GM23338 (cell line): ENCODE measurements around the gene PDX1. TPM values are rescaled to one million over a fixed set of nuclear protein-coding genes. Genes with fewer than 3 reads are reported as not detected.

Experiments used
- ATAC-seq: fragments of 200-7000 bp; cut with Tn5 transposase; 3 replicates; pipeline ENCODE4 v1.9.1; 2020
- DNase-seq: peaks from one replicate; pipeline ENCODE4 v3.0.0-alpha.2; 2015; ENCODE audit warnings: low spot score
- H2AFZ ChIP-seq: fragments of 200-600 bp; sonication (generic); 2 replicates; pipeline ENCODE4 v1.8.0; 2016; ENCODE audit warnings: antibody characterized with exemption, mild to moderate bottlenecking, moderate library complexity
- H3F3A ChIP-seq: fragments of 200-600 bp; sonication (generic); replicated peaks from 2 replicates; pipeline ENCODE4 v1.8.0; 2017; ENCODE audit warnings: antibody characterized with exemption, mixed run types, low read depth
- H3K27ac ChIP-seq: fragments of 200-600 bp; sonication (generic); 2 replicates; pipeline ENCODE4 v1.6.1; 2016; ENCODE audit warnings: low read depth
- H3K27me3 ChIP-seq: fragments of 200-600 bp; sonication (generic); 2 replicates; pipeline ENCODE4 v1.8.0; 2016; ENCODE audit warnings: mild to moderate bottlenecking, mixed run types, moderate library complexity; ENCODE audit not compliant: insufficient read depth
- H3K36me3 ChIP-seq: fragments of 200-600 bp; sonication (generic); 2 replicates; pipeline ENCODE4 v1.8.0; 2016; ENCODE audit warnings: mild to moderate bottlenecking; ENCODE audit not compliant: insufficient read depth
- H3K4me1 ChIP-seq: fragments of 200-600 bp; sonication (generic); 2 replicates; pipeline ENCODE4 v1.8.0; 2016; ENCODE audit warnings: mild to moderate bottlenecking, moderate library complexity; ENCODE audit not compliant: insufficient read depth
- H3K4me2 ChIP-seq: fragments of 200-600 bp; sonication (generic); 2 replicates; pipeline ENCODE4 v1.7.1; 2017; ENCODE audit warnings: mixed run types
- H3K4me3 ChIP-seq: fragments of 200-600 bp; sonication (generic); 2 replicates; pipeline ENCODE4 v1.6.1; 2016; ENCODE audit warnings: mixed run types
- H3K79me2 ChIP-seq: fragments of 200-600 bp; sonication (generic); replicated peaks from 2 replicates; pipeline ENCODE4 v1.8.0; 2017; ENCODE audit warnings: mild to moderate bottlenecking; ENCODE audit not compliant: insufficient read depth
- H3K9me2 ChIP-seq: fragments of 200-600 bp; sonication (generic); 2 replicates; pipeline ENCODE4 v1.8.0; 2017; ENCODE audit not compliant: insufficient read depth
- H4K20me1 ChIP-seq: fragments of 200-600 bp; sonication (generic); replicated peaks from 2 replicates; pipeline ENCODE4 v1.8.0; 2017; ENCODE audit warnings: mild to moderate bottlenecking; ENCODE audit not compliant: insufficient read depth
- H3K27ac Mint-ChIP-seq: 2 replicates; pipeline ENCODE4 v1.8.0; 2020; ENCODE audit warnings: inconsistent platforms, mild to moderate bottlenecking, moderate library complexity, mixed read lengths
- H3K27me3 Mint-ChIP-seq: 3 replicates; pipeline ENCODE4 v1.8.0; 2022; ENCODE audit warnings: low read depth, mild to moderate bottlenecking, moderate library complexity, mixed read lengths, inconsistent platforms; ENCODE audit not compliant: insufficient read depth, poor library complexity
- H3K36me3 Mint-ChIP-seq: 3 replicates; pipeline ENCODE4 v1.8.0; 2021; ENCODE audit warnings: low read depth, mild to moderate bottlenecking, inconsistent platforms, moderate library complexity, mixed read lengths
- H3K4me1 Mint-ChIP-seq: 3 replicates; pipeline ENCODE4 v1.8.0; 2020; ENCODE audit warnings: mild to moderate bottlenecking, inconsistent platforms, mixed read lengths
- H3K4me3 Mint-ChIP-seq: 3 replicates; pipeline ENCODE4 v1.8.0; 2021; ENCODE audit warnings: moderate library complexity, mild to moderate bottlenecking, inconsistent platforms, mixed read lengths
- H3K9me3 Mint-ChIP-seq: 3 replicates; pipeline ENCODE4 v1.8.0; 2020; ENCODE audit warnings: moderate library complexity, mild to moderate bottlenecking, inconsistent platforms, mixed read lengths
- CREB1 ChIP-seq: fragments of 250-450 bp; sonication (Bioruptor Pico); IDR thresholded peaks from 2 replicates; pipeline ENCODE4 v1.5.0; 2020; ENCODE audit warnings: low read depth, mild to moderate bottlenecking, moderate library complexity
- EZH2 ChIP-seq: fragments of 200-600 bp; sonication (generic); IDR thresholded peaks from one replicate; pipeline ENCODE4 v1.8.0; 2017; ENCODE audit warnings: antibody characterized with exemption, mild to moderate bottlenecking, low read depth; ENCODE audit not compliant: unreplicated experiment
- EZH2phosphoT487 ChIP-seq: fragments of 200-600 bp; sonication (generic); IDR thresholded peaks from one replicate; pipeline ENCODE4 v1.8.1; 2018; ENCODE audit warnings: antibody characterized with exemption; ENCODE audit not compliant: unreplicated experiment
- JUNB ChIP-seq: IDR thresholded peaks from one replicate; pipeline ENCODE4 v1.6.1; 2016; ENCODE audit warnings: antibody characterized with exemption; ENCODE audit not compliant: unreplicated experiment
- NANOG ChIP-seq: IDR thresholded peaks from 2 replicates; pipeline ENCODE4 v1.6.1; 2016; ENCODE audit warnings: antibody characterized with exemption, borderline replicate concordance
- POLR2AphosphoS5 ChIP-seq: IDR thresholded peaks from 2 replicates; pipeline ENCODE4 v1.6.1; 2016; ENCODE audit warnings: antibody characterized with exemption, low read depth
- STAT1 ChIP-seq: IDR thresholded peaks from one replicate; pipeline ENCODE4 v1.6.1; 2016; ENCODE audit warnings: antibody characterized with exemption; ENCODE audit not compliant: unreplicated experiment
- ZNF114 ChIP-seq: fragments of 250-450 bp; sonication (Bioruptor Pico); IDR thresholded peaks from 2 replicates; pipeline ENCODE4 v1.5.0; 2020; ENCODE audit warnings: mild to moderate bottlenecking, moderate library complexity
- ZNF331 ChIP-seq: fragments of 250-450 bp; sonication (Bioruptor Pico); IDR thresholded peaks from 2 replicates; pipeline ENCODE4 v1.5.0; 2020; ENCODE audit warnings: low read depth, mild to moderate bottlenecking, moderate library complexity
- polyA plus RNA-seq: library from polyadenylated mRNA; unstranded; fragments of >200 nt; fragmentation: Nextera tagmentation; extraction: Ambion mirVana; gene quantifications from 2 replicates; pipeline ENCODE4 v1.2.1, GENCODE V29; 2016
- total RNA-seq: library from RNA; depleted of rRNA; stranded (reverse); fragments of >200 nt; shearing (Covaris generic); gene quantifications from 2 replicates; pipeline ENCODE4 v1.2.3, GENCODE V29; 2014
- TF ChIP-seq, protein P1 (sequence below): IDR thresholded peaks from 2 replicates; pipeline ENCODE4 v1.6.1; 2016; ENCODE audit warnings: antibody characterized with exemption
- TF ChIP-seq, protein P2 (sequence below): IDR thresholded peaks from one replicate; pipeline ENCODE4 v1.6.1; 2018; ENCODE audit warnings: antibody characterized with exemption; ENCODE audit not compliant: unreplicated experiment

PDX1 gene
- total and polyA plus RNA-seq, 2 experiments from 2014 or later = not detected

DNA sequence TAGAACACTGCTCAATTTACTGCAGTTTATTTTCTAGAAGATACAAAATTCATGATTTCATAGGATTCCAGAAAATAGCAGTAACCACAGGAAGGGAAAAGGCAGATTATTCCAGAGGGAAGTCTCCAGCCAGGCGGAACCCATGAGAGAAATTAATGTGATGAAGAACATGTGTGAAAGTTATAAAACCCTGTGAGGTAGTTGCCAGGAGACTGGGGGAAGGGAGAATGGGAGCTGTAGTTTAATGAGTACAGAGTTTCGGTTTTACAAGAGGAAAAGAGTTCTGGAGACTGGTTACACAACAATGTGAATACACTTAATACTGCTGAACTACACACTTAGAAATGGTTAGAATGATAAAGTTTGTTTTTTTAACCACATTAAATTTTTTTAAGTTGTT, 14.2 kb upstream of the PDX1 start:
- no peaks in the 10 kb centered on the region for H4K20me1 ChIP-seq
- Mint-ChIP-seq H3K4me1 (no peaks in the 10 kb centered on the region), H3K9me3 (no peaks in the 10 kb centered on the region), H3K27ac (no peak overlapping the region), H3K36me3 (no peaks in the 10 kb centered on the region), H3K4me3 (no peak overlapping the region), H3K27me3 (peaks cover 7% of the 10 kb centered on the region)
- no peak for DNase-seq
- H3K4me3 ChIP-seq = no peak overlapping the region
- no peak overlapping the region for H3K27ac ChIP-seq
- no peaks in the 10 kb centered on the region for H3K79me2 ChIP-seq
- H3K36me3 ChIP-seq = no peaks in the 10 kb centered on the region
- H3K27me3 ChIP-seq = peaks cover 49% of the 10 kb centered on the region
- no peaks in the 10 kb centered on the region for H3K9me2 ChIP-seq
- TF ChIP-seq ZNF331 (CRISPR knock-in tag) (no peak), CREB1 (CRISPR knock-in tag) (no peak), ZNF114 (CRISPR knock-in tag) (no peak), JUNB (no peak)
- TF ChIP-seq, protein P1, sequence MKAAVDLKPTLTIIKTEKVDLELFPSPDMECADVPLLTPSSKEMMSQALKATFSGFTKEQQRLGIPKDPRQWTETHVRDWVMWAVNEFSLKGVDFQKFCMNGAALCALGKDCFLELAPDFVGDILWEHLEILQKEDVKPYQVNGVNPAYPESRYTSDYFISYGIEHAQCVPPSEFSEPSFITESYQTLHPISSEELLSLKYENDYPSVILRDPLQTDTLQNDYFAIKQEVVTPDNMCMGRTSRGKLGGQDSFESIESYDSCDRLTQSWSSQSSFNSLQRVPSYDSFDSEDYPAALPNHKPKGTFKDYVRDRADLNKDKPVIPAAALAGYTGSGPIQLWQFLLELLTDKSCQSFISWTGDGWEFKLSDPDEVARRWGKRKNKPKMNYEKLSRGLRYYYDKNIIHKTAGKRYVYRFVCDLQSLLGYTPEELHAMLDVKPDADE = no peak
- TF ChIP-seq, protein P2, sequence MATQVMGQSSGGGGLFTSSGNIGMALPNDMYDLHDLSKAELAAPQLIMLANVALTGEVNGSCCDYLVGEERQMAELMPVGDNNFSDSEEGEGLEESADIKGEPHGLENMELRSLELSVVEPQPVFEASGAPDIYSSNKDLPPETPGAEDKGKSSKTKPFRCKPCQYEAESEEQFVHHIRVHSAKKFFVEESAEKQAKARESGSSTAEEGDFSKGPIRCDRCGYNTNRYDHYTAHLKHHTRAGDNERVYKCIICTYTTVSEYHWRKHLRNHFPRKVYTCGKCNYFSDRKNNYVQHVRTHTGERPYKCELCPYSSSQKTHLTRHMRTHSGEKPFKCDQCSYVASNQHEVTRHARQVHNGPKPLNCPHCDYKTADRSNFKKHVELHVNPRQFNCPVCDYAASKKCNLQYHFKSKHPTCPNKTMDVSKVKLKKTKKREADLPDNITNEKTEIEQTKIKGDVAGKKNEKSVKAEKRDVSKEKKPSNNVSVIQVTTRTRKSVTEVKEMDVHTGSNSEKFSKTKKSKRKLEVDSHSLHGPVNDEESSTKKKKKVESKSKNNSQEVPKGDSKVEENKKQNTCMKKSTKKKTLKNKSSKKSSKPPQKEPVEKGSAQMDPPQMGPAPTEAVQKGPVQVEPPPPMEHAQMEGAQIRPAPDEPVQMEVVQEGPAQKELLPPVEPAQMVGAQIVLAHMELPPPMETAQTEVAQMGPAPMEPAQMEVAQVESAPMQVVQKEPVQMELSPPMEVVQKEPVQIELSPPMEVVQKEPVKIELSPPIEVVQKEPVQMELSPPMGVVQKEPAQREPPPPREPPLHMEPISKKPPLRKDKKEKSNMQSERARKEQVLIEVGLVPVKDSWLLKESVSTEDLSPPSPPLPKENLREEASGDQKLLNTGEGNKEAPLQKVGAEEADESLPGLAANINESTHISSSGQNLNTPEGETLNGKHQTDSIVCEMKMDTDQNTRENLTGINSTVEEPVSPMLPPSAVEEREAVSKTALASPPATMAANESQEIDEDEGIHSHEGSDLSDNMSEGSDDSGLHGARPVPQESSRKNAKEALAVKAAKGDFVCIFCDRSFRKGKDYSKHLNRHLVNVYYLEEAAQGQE = no peak
- H3K4me1 ChIP-seq = no peaks in the 10 kb centered on the region
- no peak overlapping the region for H3K4me2 ChIP-seq
- no peaks in the 10 kb centered on the region for H3F3A ChIP-seq
- H2AFZ ChIP-seq = no peak overlapping the region
- ATAC-seq = no peak

DNA sequence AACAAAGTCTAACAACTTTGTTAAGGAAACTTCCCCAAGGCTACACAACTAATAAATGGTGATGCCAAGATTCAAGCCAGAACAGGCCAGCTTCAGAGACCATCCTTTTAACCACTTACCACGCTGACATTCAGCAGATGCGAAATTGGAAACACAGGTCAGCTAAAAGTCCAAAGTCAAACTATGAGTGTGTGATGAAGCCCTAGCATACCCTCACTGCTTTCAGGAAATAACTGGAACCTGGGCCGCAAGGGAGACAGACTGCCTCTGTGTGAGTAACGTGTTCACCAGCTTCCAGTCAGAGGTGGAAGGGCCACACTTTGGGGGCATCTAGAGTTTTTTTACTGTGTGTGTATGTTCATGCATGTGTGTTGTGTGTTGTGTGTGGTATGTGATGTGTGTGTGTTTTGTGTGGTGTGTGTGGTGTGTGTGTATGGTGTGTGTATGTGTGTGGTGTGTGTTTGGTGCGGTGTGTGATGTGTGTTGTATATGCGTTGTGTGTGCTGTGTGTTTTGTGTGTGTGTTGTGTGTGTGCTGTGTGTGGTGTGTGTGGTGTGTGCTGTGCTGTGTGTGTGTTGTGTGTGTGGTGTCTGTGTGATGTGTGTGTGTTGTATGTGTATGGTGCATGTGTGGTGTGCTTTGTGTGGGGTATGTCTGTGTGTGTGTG, 12.5 kb upstream of the PDX1 start:
- H4K20me1 ChIP-seq = no peaks in the 10 kb centered on the region; the same call in 1 of the 2 replicates
- no peaks in the 10 kb centered on the region for H3F3A ChIP-seq
- DNase-seq (no peak), ATAC-seq (no peak)
- Mint-ChIP-seq H3K27me3 (peaks cover 5% of the 10 kb centered on the region), H3K36me3 (no peaks in the 10 kb centered on the region), H3K4me3 (no peak overlapping the region), H3K4me1 (no peaks in the 10 kb centered on the region), H3K9me3 (no peaks in the 10 kb centered on the region), H3K27ac (no peak overlapping the region)
- no peak overlapping the region for H3K4me3 ChIP-seq
- H3K27me3 ChIP-seq = peaks cover 54% of the 10 kb centered on the region
- no peak overlapping the region for H2AFZ ChIP-seq
- H3K79me2 ChIP-seq = no peaks in the 10 kb centered on the region
- no peaks in the 10 kb centered on the region for H3K36me3 ChIP-seq
- H3K9me2 ChIP-seq = no peaks in the 10 kb centered on the region
- no peak overlapping the region for H3K4me2 ChIP-seq
- no peak overlapping the region for H3K27ac ChIP-seq
- H3K4me1 ChIP-seq = no peaks in the 10 kb centered on the region
- TF ChIP-seq STAT1 (no peak), ZNF331 (CRISPR knock-in tag) (no peak), EZH2phosphoT487 (no peak), JUNB (no peak), CREB1 (CRISPR knock-in tag) (no peak), POLR2AphosphoS5 (no peak), NANOG (no peak), EZH2 (no peak), ZNF114 (CRISPR knock-in tag) (no peak)
- TF ChIP-seq, protein P2 = no peak
- TF ChIP-seq, protein P1 = no peak
